CD14-positive monocyte (primary cell): Measurements from ENCODE around the gene CNPY1. TPM values are rescaled to one million over a fixed set of nuclear protein-coding genes. Genes with fewer than 3 reads are reported as not detected.

Source experiments
- DNase-seq, 3 donors: peaks; one replicate each; pipeline ENCODE4 v3.0.0-alpha.2; 2011 to 2022
- H2AFZ ChIP-seq: 2 replicates; pipeline ENCODE4 v1.6.0; 2012; ENCODE audit warnings: mild to moderate bottlenecking, low read depth, low read length, inconsistent platforms; ENCODE audit not compliant: insufficient read depth, poor library complexity, severe bottlenecking
- H3K27ac ChIP-seq, 2 donors: 1 replicate in 1 of 2; 2 replicates in 1 of 2; pipeline ENCODE4 v1.5.1; 2012 to 2013; ENCODE audit warnings: low read length in 2 of 2, control low read depth in 1 of 2, inconsistent platforms in 1 of 2, low read depth in 1 of 2, mild to moderate bottlenecking in 1 of 2
- H3K27me3 ChIP-seq, 2 donors: one replicate each; pipeline versions ENCODE4 v1.6.0 to v1.6.1; 2011 to 2013; ENCODE audit warnings: low read length in 2 of 2; ENCODE audit not compliant: control insufficient read depth in 2 of 2, insufficient read depth in 2 of 2
- H3K36me3 ChIP-seq, 2 donors: replicated peaks in 1 of 2; 1 replicate in 1 of 2; 2 replicates in 1 of 2; pipeline versions ENCODE4 v1.5.1 to v1.6.1; 2012 to 2013; ENCODE audit warnings: low read length in 2 of 2, control low read depth in 1 of 2, inconsistent platforms in 1 of 2, mild to moderate bottlenecking in 1 of 2; ENCODE audit not compliant: insufficient read depth in 2 of 2, control insufficient read depth in 1 of 2
- H3K4me1 ChIP-seq, 2 donors: 1 replicate in 1 of 2; 2 replicates in 1 of 2; pipeline versions ENCODE4 v1.5.1 to v1.6.1; 2012 to 2013; ENCODE audit warnings: low read length in 2 of 2, control low read depth in 1 of 2, inconsistent platforms in 1 of 2, mild to moderate bottlenecking in 1 of 2, moderate library complexity in 1 of 2; ENCODE audit not compliant: insufficient read depth in 2 of 2, control insufficient read depth in 1 of 2
- H3K4me2 ChIP-seq: replicated peaks from 2 replicates; pipeline ENCODE3; 2012; ENCODE audit warnings: low read length, moderate library complexity, mild to moderate bottlenecking; ENCODE audit not compliant: poor library complexity, severe bottlenecking; ENCODE audit errors: extremely low read depth
- H3K4me3 ChIP-seq, 3 experiments: fragments of 200-600 bp in 1 of 3; sonication (generic) in 1 of 3; replicated peaks in 1 of 3; 1 replicate in 2 of 3; 2 replicates in 1 of 3; pipeline ENCODE4 v1.5.1; 2011 to 2013; ENCODE audit warnings: low read length in 3 of 3, mild to moderate bottlenecking in 3 of 3, control low read depth in 2 of 3, low read depth in 2 of 3, inconsistent platforms in 1 of 3, moderate library complexity in 1 of 3
- H3K79me2 ChIP-seq: 2 replicates; pipeline ENCODE4 v1.6.0; 2012; ENCODE audit warnings: mild to moderate bottlenecking, control low read depth, inconsistent platforms, low read length, moderate library complexity; ENCODE audit not compliant: insufficient read depth
- H3K9ac ChIP-seq: 2 replicates; pipeline ENCODE4 v1.6.0; 2017; ENCODE audit warnings: low read length, mild to moderate bottlenecking; ENCODE audit not compliant: insufficient read depth, poor library complexity, severe bottlenecking
- H3K9me3 ChIP-seq, 2 donors: replicated peaks in 1 of 2; 1 replicate in 1 of 2; 2 replicates in 1 of 2; pipeline versions ENCODE4 v1.5.1 to v1.6.1; 2012 to 2013; ENCODE audit warnings: low read length in 2 of 2, control low read depth in 1 of 2; ENCODE audit not compliant: control insufficient read depth in 1 of 2, insufficient read depth in 1 of 2
- H4K20me1 ChIP-seq: 2 replicates; pipeline ENCODE4 v1.6.0; 2012; ENCODE audit warnings: mild to moderate bottlenecking, low read length, control low read depth, moderate library complexity; ENCODE audit not compliant: insufficient read depth
- H3K27ac Mint-ChIP-seq, 7 donors: one replicate each; pipeline ENCODE4 v1.8.0; 2020; ENCODE audit warnings: mild to moderate bottlenecking in 7 of 7, mixed read lengths in 7 of 7, moderate library complexity in 6 of 7, inconsistent platforms in 2 of 7
- H3K27me3 Mint-ChIP-seq, 3 donors: one replicate each; pipeline ENCODE4 v1.8.0; 2021 to 2022; ENCODE audit warnings: low read depth in 3 of 3, mild to moderate bottlenecking in 3 of 3, mixed read lengths in 3 of 3, moderate library complexity in 3 of 3, inconsistent platforms in 1 of 3
- H3K36me3 Mint-ChIP-seq, 2 donors: one replicate each; pipeline ENCODE4 v1.8.0; 2020; ENCODE audit warnings: mixed read lengths in 2 of 2, inconsistent platforms in 1 of 2, mild to moderate bottlenecking in 1 of 2
- H3K4me1 Mint-ChIP-seq: one replicate; pipeline ENCODE4 v1.8.0; 2020; ENCODE audit warnings: mild to moderate bottlenecking, mixed read lengths
- H3K4me3 Mint-ChIP-seq, 2 donors: one replicate each; pipeline ENCODE4 v1.8.0; 2020; ENCODE audit warnings: mild to moderate bottlenecking in 2 of 2, mixed read lengths in 2 of 2, moderate library complexity in 1 of 2
- H3K9me3 Mint-ChIP-seq, 7 donors: one replicate each; pipeline ENCODE4 v1.8.0; 2020 to 2022; ENCODE audit warnings: mixed read lengths in 7 of 7, mild to moderate bottlenecking in 6 of 7, moderate library complexity in 6 of 7, inconsistent platforms in 2 of 7
- WGBS: methylation state at CpG from one replicate; pipeline ENCODE4 v1.1.5; 2013; ENCODE audit warnings: missing lambda C conversion rate; ENCODE audit not compliant: insufficient coverage; 5-methylcytosine and 5-hydroxymethylcytosine counted together
- intact Hi-C, 2 donors: fragments of 100-400 bp; cut with micrococcal nuclease; formaldehyde crosslinking; loops; one replicate each; pipeline versions ENCODE4 v1.15.0 to v1.15.1; 2023
- polyA plus RNA-seq, 3 donors: library from polyadenylated mRNA; depleted of rRNA in 1 of 3; unstranded in 2 of 3; stranded (reverse) in 1 of 3; fragments of 300-500 nt in 2 of 3; fragments of >200 nt in 1 of 3; fragmentation: Illumina TruSeq in 2 of 3; gene quantifications; 1 replicate in 2 of 3; 2 replicates in 1 of 3; pipeline ENCODE4 v1.2.3, GENCODE V29; 2012 to 2021
- TF ChIP-seq, protein P1 (sequence below): fragments of 200-600 bp; IDR thresholded peaks from one replicate; pipeline ENCODE4 v1.8.0; 2022; ENCODE audit warnings: antibody characterized with exemption, mild to moderate bottlenecking

Gene CNPY1
- polyA plus RNA-seq, 3 donors, result not detected

DNA sequence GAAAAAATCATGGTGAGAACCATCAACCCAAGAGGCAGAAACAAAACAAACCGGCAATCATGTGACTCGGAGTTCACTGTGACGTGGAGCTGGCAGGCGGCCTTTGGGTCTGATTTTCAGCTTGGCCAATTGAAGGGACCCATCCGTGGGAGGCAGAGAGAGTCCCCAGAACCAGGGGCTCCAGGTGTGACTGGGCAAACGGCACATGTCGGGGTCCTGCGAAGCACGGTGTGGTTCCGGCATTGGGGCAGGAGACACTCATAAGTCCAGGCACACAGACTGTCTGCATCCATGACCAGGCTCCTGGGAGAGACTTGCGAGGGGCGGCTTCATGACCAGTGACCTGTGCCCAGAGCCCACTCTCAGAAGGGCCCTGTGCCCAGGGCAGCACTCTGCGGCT is 12.6 kb upstream of the CNPY1 start:
- no peak overlapping the region for H3K4me2 ChIP-seq
- TF ChIP-seq, protein P1, sequence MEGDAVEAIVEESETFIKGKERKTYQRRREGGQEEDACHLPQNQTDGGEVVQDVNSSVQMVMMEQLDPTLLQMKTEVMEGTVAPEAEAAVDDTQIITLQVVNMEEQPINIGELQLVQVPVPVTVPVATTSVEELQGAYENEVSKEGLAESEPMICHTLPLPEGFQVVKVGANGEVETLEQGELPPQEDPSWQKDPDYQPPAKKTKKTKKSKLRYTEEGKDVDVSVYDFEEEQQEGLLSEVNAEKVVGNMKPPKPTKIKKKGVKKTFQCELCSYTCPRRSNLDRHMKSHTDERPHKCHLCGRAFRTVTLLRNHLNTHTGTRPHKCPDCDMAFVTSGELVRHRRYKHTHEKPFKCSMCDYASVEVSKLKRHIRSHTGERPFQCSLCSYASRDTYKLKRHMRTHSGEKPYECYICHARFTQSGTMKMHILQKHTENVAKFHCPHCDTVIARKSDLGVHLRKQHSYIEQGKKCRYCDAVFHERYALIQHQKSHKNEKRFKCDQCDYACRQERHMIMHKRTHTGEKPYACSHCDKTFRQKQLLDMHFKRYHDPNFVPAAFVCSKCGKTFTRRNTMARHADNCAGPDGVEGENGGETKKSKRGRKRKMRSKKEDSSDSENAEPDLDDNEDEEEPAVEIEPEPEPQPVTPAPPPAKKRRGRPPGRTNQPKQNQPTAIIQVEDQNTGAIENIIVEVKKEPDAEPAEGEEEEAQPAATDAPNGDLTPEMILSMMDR, result no peak
- Mint-ChIP-seq H3K27me3 (peaks cover 4 to 14% (median 13%) of the 10 kb centered on the region in 3 donors), H3K36me3 (no peaks in the 10 kb centered on the region), H3K4me1 (no peaks in the 10 kb centered on the region), H3K9me3 (peaks cover under 1 to 7% (median 2%) of the 10 kb centered on the region in 7 donors), H3K27ac (no peak overlapping the region), H3K4me3 (no peak overlapping the region)
- H3K4me3 ChIP-seq, result no peak overlapping the region
- no peaks in the 10 kb centered on the region for H3K79me2 ChIP-seq
- H3K27ac ChIP-seq, result no peak overlapping the region
- no peak overlapping the region for H3K9ac ChIP-seq
- no peak overlapping the region for H2AFZ ChIP-seq
- DNase-seq, result no peak
- no peaks in the 10 kb centered on the region for H4K20me1 ChIP-seq
- intact Hi-C loops, result no loop called here
- H3K9me3 ChIP-seq, result no peaks in the 10 kb centered on the region
- H3K4me1 ChIP-seq, result no peaks in the 10 kb centered on the region
- WGBS, result 94% methylated on average over 13 of the region's 13 CpGs
- no peaks in the 10 kb centered on the region for H3K36me3 ChIP-seq
- peaks cover 0 to 4% of the 10 kb centered on the region in 2 donors for H3K27me3 ChIP-seq

DNA sequence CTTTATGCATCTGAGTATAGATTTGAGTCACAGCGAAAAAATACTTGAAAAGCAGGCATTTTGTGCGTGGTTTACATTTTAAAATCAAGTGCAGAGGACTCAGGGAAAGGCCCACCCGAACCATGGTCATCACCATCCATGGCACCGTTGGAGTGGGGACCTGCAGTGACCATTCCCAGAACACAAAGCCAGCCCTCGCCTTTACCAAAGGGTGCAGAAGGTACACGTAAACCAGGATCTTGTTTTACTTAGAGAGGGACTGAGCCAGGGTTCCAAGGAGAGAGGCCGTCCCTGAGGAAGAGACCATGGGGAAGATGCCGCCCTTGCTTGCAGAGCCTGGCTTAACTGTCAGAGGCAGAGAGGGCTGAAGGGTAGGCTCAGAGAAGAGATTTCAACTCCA is 12.0 kb upstream of the CNPY1 start:
- Histone ChIP-seq H3K4me2 (no peak overlapping the region), H3K4me3 (no peak overlapping the region), H3K4me1 (no peaks in the 10 kb centered on the region), H3K36me3 (no peaks in the 10 kb centered on the region), H4K20me1 (no peaks in the 10 kb centered on the region), H3K27me3 (peaks cover 0 to 4% of the 10 kb centered on the region in 2 donors), H3K79me2 (no peaks in the 10 kb centered on the region), H3K9me3 (no peaks in the 10 kb centered on the region), H3K27ac (no peak overlapping the region), H3K9ac (no peak overlapping the region), H2AFZ (no peak overlapping the region)
- H3K4me1 Mint-ChIP-seq, result no peaks in the 10 kb centered on the region
- H3K27ac Mint-ChIP-seq, result peak overlapping the region in 1 of 7 donors; percentile 16
- no peaks in the 10 kb centered on the region for H3K36me3 Mint-ChIP-seq
- peaks cover 4 to 14% (median 13%) of the 10 kb centered on the region in 3 donors for H3K27me3 Mint-ChIP-seq
- 100% methylated on average over 5 of the region's 8 CpGs for WGBS
- intact Hi-C loops, result no loop called here
- TF ChIP-seq, protein P1, result no peak
- peaks cover 2 to 7% (median 4%) of the 10 kb centered on the region in 7 donors for H3K9me3 Mint-ChIP-seq
- no peak overlapping the region for H3K4me3 Mint-ChIP-seq
- no peak for DNase-seq
